SK-N-SH (cell line): ENCODE data around the gene FCER2.

ENCODE experiments used
- CTCF ChIP-seq: fragments of 200-600 bp; sonication (generic); IDR thresholded peaks from 2 replicates; pipeline ENCODE4 v1.6.1; 2017; ENCODE audit warnings: antibody characterized with exemption, mild to moderate bottlenecking, moderate library complexity
- EP300 ChIP-seq, 2 experiments: IDR thresholded peaks; 2 replicates each; pipeline versions ENCODE4 v1.4.0 to v1.6.1; 2012; ENCODE audit warnings: borderline replicate concordance in 1 of 2, low read depth in 1 of 2, low read length in 1 of 2
- EZH2phosphoT487 ChIP-seq: fragments of 200-600 bp; sonication (generic); IDR thresholded peaks from 2 replicates; pipeline ENCODE4 v1.6.1; 2017; ENCODE audit warnings: low read depth, mixed run types, mild to moderate bottlenecking, antibody characterized with exemption, moderate library complexity, borderline replicate concordance
- GABPA ChIP-seq: IDR thresholded peaks from 2 replicates; pipeline ENCODE4 v1.4.0; 2012; ENCODE audit warnings: low read depth, mild to moderate bottlenecking
- NFIC ChIP-seq: IDR thresholded peaks from 2 replicates; pipeline ENCODE4 v1.4.0; 2012; ENCODE audit warnings: borderline replicate concordance
- POLR2AphosphoS5 ChIP-seq: IDR thresholded peaks from 2 replicates; pipeline ENCODE4 v1.6.1; 2012; ENCODE audit warnings: low read depth, low read length
- SIN3A ChIP-seq: IDR thresholded peaks from 2 replicates; pipeline ENCODE4 v1.6.1; 2012; ENCODE audit warnings: low read depth, mild to moderate bottlenecking, low read length, moderate library complexity, borderline replicate concordance
- TF ChIP-seq, protein P1 (sequence below): IDR thresholded peaks from 2 replicates; pipeline ENCODE4 v1.4.0; 2012; ENCODE audit warnings: low read depth, borderline replicate concordance
- TF ChIP-seq, protein P2 (sequence below): IDR thresholded peaks from 2 replicates; pipeline ENCODE4 v1.4.0; 2012; ENCODE audit warnings: low read depth
- TF ChIP-seq, protein P3 (sequence below): IDR thresholded peaks from 2 replicates; pipeline ENCODE4 v1.6.1; 2012; ENCODE audit warnings: mild to moderate bottlenecking, low read depth, low read length, moderate library complexity

DNA sequence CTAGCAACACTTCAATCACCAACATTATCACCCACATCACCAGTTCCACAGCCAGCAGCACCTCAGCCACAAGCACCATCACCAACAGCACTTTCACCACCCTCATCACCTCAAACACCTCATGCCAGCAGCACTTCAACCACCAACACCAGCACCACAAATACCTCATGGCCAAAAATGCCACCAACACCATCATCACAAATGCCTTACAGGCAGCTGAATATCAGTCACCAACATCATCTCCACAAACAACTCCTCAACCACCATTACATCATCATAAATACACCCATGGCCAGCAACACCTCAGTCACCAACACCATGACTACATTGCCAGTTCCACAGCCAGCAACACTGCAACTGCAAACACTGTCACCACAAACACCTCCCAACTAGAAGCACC lies 10.4 kb downstream of the FCER2 start:
- TF ChIP-seq CTCF (no peak), NFIC (no peak), SIN3A (no peak), EZH2phosphoT487 (no peak), EP300 (IDR thresholded peaks at IDR 0.05; ENCODE audit: borderline replicate concordance in 1 of 2, low read depth in 1 of 2, low read length in 1 of 2) (no peak), GABPA (no peak), POLR2AphosphoS5 (no peak)
- TF ChIP-seq, protein P1, sequence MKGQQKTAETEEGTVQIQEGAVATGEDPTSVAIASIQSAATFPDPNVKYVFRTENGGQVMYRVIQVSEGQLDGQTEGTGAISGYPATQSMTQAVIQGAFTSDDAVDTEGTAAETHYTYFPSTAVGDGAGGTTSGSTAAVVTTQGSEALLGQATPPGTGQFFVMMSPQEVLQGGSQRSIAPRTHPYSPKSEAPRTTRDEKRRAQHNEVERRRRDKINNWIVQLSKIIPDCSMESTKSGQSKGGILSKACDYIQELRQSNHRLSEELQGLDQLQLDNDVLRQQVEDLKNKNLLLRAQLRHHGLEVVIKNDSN: no peak
- TF ChIP-seq, protein P2, sequence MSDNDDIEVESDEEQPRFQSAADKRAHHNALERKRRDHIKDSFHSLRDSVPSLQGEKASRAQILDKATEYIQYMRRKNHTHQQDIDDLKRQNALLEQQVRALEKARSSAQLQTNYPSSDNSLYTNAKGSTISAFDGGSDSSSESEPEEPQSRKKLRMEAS: no peak
- TF ChIP-seq, protein P3, sequence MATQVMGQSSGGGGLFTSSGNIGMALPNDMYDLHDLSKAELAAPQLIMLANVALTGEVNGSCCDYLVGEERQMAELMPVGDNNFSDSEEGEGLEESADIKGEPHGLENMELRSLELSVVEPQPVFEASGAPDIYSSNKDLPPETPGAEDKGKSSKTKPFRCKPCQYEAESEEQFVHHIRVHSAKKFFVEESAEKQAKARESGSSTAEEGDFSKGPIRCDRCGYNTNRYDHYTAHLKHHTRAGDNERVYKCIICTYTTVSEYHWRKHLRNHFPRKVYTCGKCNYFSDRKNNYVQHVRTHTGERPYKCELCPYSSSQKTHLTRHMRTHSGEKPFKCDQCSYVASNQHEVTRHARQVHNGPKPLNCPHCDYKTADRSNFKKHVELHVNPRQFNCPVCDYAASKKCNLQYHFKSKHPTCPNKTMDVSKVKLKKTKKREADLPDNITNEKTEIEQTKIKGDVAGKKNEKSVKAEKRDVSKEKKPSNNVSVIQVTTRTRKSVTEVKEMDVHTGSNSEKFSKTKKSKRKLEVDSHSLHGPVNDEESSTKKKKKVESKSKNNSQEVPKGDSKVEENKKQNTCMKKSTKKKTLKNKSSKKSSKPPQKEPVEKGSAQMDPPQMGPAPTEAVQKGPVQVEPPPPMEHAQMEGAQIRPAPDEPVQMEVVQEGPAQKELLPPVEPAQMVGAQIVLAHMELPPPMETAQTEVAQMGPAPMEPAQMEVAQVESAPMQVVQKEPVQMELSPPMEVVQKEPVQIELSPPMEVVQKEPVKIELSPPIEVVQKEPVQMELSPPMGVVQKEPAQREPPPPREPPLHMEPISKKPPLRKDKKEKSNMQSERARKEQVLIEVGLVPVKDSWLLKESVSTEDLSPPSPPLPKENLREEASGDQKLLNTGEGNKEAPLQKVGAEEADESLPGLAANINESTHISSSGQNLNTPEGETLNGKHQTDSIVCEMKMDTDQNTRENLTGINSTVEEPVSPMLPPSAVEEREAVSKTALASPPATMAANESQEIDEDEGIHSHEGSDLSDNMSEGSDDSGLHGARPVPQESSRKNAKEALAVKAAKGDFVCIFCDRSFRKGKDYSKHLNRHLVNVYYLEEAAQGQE: no peak
